WTC11 (cell line): ENCODE measurements around the gene ZC3H4.

Experiments used
- CREM ChIP-seq: sonication (generic); formaldehyde crosslinking; IDR thresholded peaks from 2 replicates; pipeline ENCODE4 v1.8.1; 2022; ENCODE audit warnings: mild to moderate bottlenecking, missing genetic modification reagents, moderate library complexity
- JAZF1 ChIP-seq: fragments of 250-450 bp; sonication (Bioruptor Pico); IDR thresholded peaks from 2 replicates; pipeline ENCODE4 v1.9.0; 2021; ENCODE audit warnings: moderate library complexity, mild to moderate bottlenecking, inconsistent platforms
- ZNF138 ChIP-seq: sonication (generic); formaldehyde crosslinking; conservative IDR thresholded peaks from 2 replicates; pipeline ENCODE4 v1.8.1; 2022; ENCODE audit warnings: mild to moderate bottlenecking, moderate library complexity, missing genetic modification reagents
- ZNF232 ChIP-seq: sonication (generic); formaldehyde crosslinking; IDR thresholded peaks from 2 replicates; pipeline ENCODE4 v1.8.0; 2022; ENCODE audit warnings: mild to moderate bottlenecking, missing genetic modification reagents
- TF ChIP-seq, protein P1 (sequence below): fragments of 200-600 bp; IDR thresholded peaks from 2 replicates; pipeline ENCODE4 v1.8.0; 2022; ENCODE audit warnings: antibody characterized with exemption
- TF ChIP-seq, protein P2 (sequence below): sonication (generic); formaldehyde crosslinking; IDR thresholded peaks from 2 replicates; pipeline ENCODE4 v1.8.1; 2023; ENCODE audit warnings: mild to moderate bottlenecking, missing genetic modification reagents
- TF ChIP-seq, protein P3 (sequence below): sonication (generic); formaldehyde crosslinking; IDR thresholded peaks from 2 replicates; pipeline ENCODE4 v1.8.1; 2022; ENCODE audit warnings: mild to moderate bottlenecking, moderate library complexity, missing genetic modification reagents
- TF ChIP-seq, protein P4 (sequence below): sonication (generic); formaldehyde crosslinking; conservative IDR thresholded peaks from 2 replicates; pipeline ENCODE4 v1.8.1; 2022; ENCODE audit warnings: mild to moderate bottlenecking, missing genetic modification reagents
- TF ChIP-seq, protein P5 (sequence below): sonication (generic); formaldehyde crosslinking; IDR thresholded peaks from 2 replicates; pipeline ENCODE4 v1.8.0; 2023; ENCODE audit warnings: missing genetic modification reagents
- TF ChIP-seq, protein P6 (sequence below): fragments of 250-450 bp; sonication (Bioruptor Pico); IDR thresholded peaks from 2 replicates; pipeline ENCODE4 v1.9.0; 2021; ENCODE audit warnings: mild to moderate bottlenecking
- TF ChIP-seq, protein P7 (sequence below): sonication (generic); formaldehyde crosslinking; IDR thresholded peaks from 2 replicates; pipeline ENCODE4 v1.8.1; 2023; ENCODE audit warnings: mild to moderate bottlenecking, moderate library complexity, missing genetic modification reagents

DNA sequence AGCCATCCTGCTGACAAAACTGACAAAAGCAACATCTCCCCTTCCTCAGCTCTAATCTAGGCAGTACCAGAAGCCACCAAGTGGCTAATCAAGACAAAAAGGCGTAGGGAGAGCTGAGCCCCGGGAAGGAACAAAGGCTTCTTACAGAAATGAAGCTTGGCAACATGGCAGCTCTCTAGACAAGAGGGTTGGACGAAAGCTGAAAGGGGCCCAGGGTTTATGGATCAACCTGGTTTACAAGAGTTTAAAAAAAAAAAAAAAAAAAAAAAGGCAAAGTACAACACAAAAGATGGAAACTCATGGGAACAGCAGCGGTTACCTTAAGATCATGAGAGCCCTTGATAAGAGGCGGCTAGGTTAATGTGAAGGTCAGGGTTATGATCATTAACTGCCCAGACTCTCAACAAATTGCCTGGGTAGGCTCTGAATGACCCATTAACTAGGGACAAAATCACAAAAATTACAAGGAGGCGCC lies 14.0 kb downstream of the ZC3H4 start:
- TF ChIP-seq, protein P1, sequence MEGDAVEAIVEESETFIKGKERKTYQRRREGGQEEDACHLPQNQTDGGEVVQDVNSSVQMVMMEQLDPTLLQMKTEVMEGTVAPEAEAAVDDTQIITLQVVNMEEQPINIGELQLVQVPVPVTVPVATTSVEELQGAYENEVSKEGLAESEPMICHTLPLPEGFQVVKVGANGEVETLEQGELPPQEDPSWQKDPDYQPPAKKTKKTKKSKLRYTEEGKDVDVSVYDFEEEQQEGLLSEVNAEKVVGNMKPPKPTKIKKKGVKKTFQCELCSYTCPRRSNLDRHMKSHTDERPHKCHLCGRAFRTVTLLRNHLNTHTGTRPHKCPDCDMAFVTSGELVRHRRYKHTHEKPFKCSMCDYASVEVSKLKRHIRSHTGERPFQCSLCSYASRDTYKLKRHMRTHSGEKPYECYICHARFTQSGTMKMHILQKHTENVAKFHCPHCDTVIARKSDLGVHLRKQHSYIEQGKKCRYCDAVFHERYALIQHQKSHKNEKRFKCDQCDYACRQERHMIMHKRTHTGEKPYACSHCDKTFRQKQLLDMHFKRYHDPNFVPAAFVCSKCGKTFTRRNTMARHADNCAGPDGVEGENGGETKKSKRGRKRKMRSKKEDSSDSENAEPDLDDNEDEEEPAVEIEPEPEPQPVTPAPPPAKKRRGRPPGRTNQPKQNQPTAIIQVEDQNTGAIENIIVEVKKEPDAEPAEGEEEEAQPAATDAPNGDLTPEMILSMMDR: no peak
- TF ChIP-seq JAZF1 (CRISPR knock-in tag) (no peak), ZNF232 (no peak), ZNF138 (CRISPR knock-in tag) (no peak), CREM (CRISPR knock-in tag) (no peak)
- TF ChIP-seq, protein P2, sequence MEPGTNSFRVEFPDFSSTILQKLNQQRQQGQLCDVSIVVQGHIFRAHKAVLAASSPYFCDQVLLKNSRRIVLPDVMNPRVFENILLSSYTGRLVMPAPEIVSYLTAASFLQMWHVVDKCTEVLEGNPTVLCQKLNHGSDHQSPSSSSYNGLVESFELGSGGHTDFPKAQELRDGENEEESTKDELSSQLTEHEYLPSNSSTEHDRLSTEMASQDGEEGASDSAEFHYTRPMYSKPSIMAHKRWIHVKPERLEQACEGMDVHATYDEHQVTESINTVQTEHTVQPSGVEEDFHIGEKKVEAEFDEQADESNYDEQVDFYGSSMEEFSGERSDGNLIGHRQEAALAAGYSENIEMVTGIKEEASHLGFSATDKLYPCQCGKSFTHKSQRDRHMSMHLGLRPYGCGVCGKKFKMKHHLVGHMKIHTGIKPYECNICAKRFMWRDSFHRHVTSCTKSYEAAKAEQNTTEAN: no peak
- TF ChIP-seq, protein P3, sequence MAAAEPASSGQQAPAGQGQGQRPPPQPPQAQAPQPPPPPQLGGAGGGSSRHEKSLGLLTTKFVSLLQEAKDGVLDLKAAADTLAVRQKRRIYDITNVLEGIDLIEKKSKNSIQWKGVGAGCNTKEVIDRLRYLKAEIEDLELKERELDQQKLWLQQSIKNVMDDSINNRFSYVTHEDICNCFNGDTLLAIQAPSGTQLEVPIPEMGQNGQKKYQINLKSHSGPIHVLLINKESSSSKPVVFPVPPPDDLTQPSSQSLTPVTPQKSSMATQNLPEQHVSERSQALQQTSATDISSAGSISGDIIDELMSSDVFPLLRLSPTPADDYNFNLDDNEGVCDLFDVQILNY (CRISPR knock-in tag): no peak
- TF ChIP-seq, protein P4, sequence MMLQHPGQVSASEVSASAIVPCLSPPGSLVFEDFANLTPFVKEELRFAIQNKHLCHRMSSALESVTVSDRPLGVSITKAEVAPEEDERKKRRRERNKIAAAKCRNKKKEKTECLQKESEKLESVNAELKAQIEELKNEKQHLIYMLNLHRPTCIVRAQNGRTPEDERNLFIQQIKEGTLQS (CRISPR knock-in tag): no peak
- TF ChIP-seq, protein P5, sequence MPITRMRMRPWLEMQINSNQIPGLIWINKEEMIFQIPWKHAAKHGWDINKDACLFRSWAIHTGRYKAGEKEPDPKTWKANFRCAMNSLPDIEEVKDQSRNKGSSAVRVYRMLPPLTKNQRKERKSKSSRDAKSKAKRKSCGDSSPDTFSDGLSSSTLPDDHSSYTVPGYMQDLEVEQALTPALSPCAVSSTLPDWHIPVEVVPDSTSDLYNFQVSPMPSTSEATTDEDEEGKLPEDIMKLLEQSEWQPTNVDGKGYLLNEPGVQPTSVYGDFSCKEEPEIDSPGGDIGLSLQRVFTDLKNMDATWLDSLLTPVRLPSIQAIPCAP (CRISPR knock-in tag): no peak
- TF ChIP-seq, protein P6, sequence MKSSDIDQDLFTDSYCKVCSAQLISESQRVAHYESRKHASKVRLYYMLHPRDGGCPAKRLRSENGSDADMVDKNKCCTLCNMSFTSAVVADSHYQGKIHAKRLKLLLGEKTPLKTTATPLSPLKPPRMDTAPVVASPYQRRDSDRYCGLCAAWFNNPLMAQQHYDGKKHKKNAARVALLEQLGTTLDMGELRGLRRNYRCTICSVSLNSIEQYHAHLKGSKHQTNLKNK: no peak
- TF ChIP-seq, protein P7, sequence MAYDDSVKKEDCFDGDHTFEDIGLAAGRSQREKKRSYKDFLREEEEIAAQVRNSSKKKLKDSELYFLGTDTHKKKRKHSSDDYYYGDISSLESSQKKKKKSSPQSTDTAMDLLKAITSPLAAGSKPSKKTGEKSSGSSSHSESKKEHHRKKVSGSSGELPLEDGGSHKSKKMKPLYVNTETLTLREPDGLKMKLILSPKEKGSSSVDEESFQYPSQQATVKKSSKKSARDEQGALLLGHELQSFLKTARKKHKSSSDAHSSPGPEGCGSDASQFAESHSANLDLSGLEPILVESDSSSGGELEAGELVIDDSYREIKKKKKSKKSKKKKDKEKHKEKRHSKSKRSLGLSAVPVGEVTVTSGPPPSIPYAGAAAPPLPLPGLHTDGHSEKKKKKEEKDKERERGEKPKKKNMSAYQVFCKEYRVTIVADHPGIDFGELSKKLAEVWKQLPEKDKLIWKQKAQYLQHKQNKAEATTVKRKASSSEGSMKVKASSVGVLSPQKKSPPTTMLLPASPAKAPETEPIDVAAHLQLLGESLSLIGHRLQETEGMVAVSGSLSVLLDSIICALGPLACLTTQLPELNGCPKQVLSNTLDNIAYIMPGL: no peak
